GM19238 (cell line): Measurements from ENCODE around the gene RYR1.
A peak's percentile ranks its signal among the peaks of the same experiment; 100 is the strongest.
"Not testable (repeated sequence)": the region's sequence is repeated elsewhere in the genome, so short reads cannot be mapped to it uniquely, and the experiment has no call there.

Experiments
- DNase-seq: peaks from one replicate; pipeline ENCODE4 v3.0.0; 2011; ENCODE audit warnings: low spot score; ENCODE audit not compliant: insufficient read length

RYR1 gene

DNA sequence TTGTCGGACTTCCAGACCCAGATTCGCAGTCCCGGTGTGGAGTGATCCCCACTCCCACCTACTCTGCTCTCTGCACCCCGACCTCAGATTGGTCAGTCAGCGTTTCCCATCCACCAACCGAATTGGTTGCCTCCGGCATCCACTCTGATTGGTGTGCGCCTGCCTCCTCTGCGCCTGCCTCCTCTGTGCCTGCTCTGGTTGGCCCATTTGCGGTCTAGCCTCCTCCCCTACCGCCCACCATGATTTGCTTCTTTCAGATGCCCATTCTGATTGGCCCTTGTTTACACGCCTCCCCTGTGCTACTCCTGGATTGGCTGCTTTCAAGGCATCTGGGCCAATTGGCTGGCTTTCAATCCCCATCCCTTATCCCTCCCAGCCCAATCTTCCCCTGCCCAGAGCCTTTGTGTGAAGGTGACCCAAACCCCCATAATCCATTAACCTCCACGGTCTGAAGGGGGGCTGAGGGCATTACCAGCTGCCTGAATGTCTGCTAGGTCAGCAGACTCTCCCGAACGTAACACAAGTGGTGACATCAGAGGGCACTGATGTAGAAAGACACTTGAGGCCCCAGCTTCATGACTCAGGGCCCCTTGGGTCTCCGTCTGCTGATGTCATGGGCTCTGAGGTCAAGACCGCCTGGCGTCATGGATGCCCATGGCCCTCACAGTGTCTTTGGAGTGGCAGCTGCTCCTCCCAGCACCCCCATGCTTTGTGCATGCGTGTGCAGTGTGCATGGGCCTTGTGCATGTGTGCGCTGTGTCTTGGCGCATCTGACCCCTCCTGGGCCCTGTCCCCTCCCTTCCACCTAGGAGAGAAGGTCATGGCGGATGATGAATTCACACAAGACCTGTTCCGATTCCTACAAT is 103.8 kb downstream of the RYR1 start:
- DNase-seq: no peak

DNA sequence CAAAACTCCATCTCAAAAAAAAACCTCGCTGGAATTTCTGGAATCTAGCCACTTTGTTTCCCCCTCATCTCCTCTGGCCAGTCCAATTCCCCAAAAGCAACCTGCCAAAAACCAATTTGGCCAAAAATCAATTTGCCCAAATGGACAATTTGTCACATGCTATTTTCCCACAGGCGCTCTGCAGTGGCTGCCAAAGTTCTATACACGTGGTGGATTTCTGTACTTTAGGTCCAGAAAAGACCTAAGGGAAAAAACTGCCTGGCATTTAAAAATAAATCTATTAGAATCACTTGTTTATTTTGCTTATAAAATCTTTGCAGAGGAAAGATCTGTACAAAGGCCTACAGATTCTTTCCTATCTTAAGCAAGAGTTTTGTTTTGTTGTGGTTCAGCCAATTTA is 104.9 kb downstream of the RYR1 start:
- no peak for DNase-seq

DNA sequence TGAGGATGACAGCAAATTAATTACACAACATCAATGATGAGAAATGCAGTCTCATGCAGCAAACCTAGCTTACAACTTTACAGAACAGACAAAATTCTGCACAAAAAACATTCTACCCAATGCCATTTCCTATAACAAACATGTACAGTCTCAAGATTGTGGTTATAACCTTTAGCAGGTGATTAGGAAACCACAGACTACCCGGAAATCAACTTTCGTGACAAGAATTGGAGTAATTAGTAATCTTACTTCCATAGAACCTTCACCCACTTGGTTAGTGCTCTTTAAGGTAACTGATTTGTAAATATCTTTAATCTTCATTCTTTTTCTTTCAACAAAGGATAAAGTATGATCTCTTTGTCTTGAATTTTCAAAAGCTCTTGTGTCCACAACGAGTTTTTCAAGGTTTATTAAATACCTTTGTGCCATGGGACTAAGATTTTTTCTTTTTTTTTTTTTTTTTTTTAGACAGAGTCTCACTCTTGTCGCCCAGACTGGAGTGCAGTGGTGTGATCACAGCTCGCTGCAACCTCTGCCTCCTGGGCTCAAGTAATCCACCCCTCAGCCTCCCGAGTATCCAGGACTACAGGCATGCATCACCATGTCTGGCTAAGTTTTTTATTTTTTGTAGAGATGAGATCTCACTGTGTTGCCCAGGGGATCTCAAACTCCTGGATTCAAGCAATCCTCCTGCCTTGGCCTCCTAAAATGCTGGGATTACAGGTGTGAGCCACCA is 105.5 kb downstream of the RYR1 start:
- DNase-seq: no peak

DNA sequence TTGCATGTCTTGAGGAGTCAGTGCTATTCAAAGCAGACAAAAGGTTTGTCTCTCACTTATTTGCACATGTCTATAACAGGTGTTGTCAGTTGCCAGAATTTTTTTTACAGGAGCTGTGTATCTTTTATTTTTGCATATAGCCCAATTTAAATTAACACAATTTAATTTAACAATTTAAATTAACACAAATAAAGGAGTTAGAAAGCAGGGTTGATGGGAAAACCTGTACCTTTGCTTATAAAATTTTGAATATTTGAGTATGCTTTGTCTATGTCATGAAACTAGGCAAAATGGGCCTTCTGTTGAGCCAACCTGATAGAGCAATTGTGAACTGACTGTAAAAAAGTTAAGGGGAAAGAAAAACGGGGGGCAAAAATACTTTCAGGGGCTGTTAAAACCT is 106.3 kb downstream of the RYR1 start:
- DNase-seq: no peak

DNA sequence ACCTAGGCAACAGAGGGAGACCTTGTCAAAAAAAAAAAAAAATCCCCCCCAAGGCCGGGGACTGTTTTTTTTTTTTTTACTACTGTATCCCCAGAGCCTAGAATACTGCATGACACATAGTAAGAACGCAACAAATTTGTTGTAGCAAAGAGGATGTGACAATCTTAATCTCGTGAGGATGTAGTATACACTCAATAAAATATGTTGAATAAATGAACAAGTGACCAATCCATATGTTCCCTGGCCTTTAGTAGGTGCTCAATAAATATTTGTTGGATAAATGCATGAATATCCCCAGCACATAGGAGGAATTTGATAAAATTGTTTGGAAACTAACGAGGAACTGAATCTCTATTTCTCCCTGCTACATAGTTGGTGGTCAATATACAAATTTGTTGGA is 108.5 kb downstream of the RYR1 start:
- no peak for DNase-seq

DNA sequence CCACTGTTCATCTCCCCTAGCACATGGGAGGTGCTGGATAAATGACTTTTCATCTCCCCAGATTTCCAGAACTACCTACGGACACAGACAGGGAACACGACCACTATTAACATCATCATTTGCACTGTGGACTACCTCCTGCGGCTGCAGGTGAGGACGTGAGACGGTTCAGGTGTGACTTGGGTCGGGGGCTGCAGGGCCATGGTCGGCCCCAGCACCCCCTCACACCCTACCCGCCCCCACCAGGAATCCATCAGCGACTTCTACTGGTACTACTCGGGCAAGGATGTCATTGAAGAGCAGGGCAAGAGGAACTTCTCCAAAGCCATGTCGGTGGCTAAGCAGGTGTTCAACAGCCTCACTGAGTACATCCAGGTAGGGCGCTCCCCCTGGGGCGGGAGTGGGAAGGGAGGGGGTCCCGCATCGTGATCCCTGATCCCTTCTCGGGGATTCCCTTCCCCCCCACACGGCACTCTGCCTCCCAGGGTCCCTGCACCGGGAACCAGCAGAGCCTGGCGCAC is 109.9 kb downstream of the RYR1 start:
- no peak for DNase-seq

DNA sequence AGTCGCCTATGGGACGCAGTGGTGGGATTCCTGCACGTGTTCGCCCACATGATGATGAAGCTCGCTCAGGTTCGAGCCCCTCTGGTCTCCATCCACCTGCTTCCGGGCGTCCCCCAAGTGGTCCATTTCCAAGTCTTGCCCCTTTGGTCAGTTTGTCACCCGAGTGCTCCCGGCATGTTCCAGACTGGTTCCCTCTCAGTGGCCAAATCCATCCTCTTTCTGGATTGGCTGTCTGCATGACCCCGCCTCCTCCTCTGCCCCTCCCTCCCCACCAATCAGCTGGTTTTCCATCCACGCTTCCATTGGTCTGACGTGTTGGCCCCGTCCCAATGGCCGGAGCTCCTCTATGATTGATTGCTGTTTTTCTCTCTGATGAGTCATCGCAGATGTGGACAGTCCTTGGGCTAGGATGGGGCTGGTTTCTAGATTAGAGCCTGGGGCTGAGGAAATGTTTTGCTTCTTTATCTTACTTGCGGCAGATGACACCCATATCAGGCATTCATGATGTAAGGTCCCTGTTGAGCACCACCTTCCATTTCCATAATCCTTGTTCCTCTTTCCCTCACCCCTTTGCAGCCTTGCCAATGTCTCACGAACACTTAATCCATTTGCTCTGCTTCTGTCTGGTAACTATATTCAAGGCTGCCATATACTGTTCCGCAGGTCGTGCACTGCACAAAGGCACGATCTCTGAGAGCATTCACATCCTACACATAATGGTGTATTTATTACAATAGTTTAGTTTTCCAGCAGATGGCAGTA is 110.5 kb downstream of the RYR1 start:
- peak; percentile 40 for DNase-seq

DNA sequence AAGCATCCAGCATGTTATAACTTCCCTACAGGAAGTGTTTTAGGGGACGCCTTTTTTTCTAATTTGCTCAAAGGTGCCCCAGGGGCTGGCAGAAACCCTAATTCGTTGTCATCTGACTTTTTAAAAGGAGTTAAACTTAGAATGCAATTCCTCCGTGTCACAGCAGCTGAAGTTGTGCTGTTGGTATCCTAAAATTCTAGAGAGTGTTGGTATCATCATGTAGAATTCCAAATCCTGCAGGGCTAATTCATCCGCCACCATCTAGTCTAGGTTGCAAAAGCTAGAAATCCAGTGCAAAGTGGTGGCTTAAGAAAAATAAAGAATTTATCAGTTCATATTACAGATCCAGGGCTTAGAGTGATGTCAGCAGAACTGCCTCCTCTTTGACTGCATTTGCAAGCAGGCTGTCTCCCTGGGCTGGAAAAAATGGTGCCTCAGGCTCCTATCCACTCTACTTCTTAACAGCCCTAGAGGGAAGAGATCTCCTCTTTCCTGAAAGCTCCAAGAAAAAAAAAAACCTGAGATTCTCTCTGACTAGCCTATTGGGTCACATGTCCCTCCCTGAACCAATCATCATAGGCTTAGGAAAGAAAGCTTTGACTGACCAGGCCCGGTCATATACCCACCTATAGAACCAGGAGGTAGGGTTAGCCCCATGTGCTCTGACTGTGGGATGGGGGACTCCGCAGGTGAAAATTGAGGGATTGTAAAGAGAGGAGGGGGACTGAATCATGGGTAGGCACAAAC is 111.3 kb downstream of the RYR1 start:
- no peak for DNase-seq

DNA sequence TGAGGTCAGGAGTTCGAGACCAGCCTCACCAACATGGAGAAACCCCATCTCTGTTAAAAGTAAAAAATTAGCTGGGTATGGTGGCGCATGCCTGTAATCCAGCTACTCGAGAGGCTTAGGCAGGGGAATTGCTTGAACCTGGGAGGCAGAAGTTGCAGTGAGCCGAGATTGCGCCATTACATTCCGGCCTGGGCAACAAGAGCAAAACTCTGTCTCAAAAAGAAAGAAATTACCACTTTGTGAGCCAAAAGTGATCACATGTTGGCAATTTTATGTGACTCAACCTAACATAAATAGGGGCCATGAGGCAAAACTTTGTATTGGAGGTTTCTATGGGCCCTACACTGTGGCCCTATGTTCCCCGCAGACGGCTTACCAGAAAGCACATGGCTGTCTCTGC is 112.1 kb downstream of the RYR1 start:
- DNase-seq: no peak

DNA sequence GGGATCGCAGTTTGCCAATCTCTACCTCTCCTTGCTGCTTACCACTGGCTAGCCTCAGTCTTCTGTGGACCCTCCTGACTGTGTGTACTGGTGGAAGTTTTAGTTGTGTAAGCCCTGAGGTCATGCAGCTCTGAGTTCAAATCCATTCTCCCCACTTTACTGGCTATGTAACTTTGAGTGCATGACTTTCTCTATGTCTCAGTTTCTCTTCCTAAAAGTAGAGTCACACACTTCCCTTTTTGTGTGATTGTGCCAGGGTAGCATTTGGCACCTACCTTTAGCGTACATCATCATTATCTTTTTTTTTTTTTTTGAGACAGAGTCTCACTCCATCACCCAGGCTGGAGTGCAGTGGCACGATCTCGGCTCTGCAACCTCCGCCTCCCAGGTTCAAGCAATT is 113.9 kb downstream of the RYR1 start:
- DNase-seq: no peak

DNA sequence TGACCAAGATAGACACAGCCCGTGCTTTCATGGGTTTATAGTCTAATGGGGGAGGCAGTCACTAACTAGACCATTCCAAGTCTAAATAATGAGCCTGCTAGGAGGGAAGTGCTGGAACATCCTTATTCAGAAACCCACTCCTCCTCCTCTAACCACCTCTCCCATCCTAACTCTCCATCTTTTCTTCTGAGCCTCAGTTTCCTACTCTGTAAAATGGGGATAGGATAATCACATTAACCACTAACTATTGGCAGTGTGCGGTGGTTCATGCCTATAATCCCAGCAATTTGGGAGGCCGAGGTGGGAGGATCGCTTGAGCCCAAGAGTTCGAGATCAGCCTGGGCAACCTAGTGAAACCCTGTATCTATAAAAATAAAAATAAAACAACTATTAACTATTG is 115.6 kb downstream of the RYR1 start:
- DNase-seq: no peak

DNA sequence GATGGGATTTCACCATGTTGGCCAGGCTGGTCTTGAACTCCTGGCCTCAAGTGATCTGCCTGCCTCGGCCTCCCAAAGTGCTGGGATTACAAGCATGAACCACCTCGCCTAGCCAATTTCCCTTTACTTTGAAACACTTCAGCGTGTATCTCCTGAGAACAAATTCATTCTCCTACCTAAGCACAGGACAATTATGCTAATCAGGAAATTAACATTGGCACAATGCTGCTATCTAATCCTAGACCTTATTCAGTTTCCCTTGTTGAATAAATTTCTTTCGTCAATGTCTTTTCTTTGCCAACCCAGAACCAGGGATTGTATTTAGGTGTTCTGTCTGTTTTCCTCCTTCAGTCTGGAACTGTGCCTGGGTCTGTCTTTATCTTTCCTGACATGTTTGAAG is 116.5 kb downstream of the RYR1 start:
- no peak for DNase-seq

DNA sequence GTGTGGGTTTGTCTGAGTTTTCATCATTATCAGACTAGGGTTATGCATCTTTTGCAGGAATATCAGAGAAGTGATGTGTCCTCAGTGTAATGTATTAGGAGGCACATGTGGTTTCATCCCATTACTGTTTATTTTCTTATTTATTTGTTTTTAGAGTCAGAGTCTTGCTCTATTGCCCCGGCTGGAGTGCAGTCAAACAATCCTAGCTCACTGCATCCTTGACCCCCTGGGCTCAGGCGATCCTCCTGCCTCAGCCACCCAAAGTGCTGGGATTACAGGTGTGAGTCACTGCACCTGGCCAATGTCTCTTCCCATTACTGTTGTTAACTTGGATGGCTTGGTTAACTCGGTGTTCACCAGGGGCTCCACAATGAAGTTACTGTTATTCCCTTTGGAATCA is 116.9 kb downstream of the RYR1 start:
- DNase-seq: no peak

DNA sequence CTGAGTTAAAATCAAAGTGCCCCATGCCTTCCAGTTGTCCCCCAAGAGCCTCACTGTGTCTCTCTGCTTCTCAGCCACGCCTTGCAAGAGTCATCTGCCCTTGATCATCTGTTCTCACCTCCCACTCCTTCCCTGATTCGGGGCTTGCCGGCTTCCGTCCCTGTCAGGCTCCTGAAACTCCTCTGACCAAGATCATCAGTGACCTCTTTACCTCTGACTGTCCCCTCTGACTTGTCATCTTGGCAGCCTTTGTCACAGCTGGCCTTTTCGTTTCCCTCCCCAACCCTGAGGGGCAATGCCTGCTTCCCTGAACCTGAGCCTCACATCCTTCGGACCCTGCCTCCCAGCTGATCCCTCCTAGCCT is 117.9 kb downstream of the RYR1 start:
- no peak for DNase-seq

DNA sequence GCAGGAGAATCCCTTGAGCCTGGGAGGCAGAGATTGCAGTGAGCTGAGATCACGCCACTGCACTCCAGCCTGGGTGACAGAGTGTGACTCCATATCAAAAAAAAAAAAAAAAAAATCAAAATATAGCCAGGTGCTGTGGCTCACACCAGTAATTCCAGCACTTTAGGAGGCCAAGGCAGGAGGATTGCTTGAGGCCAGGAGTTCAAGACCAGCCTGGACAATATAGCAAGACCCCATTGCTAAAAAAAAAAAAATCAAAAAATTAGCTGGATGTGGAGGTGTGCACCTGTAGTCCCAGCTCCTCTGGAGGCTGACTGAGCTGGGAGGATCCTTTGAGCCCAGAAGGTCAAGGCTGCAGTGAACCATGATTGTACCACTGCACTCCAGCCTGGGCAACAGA is 119.7 kb downstream of the RYR1 start:
- not testable (repeated sequence) for DNase-seq

DNA sequence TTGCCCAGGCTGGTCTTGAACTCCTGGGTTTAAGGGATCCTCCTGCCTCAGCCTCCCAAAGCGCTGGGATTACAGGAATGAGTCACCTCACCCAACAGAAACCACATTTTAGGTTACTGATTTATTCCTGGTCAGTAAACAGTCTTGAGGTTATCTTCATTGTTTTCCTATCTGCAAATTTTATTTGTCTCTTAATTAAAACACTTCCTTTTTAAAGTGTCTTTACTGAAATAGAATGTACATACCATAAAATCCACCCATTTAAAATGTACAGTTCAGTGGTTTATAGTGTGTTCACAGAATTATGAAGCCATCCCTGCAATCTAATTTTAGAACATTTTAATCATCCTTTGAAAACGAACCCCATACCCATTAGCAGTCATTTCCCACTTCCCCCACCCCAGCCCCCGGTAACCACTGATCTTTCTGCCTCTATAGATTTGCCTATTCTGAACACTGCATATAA is 121.2 kb downstream of the RYR1 start:
- DNase-seq: no peak

DNA sequence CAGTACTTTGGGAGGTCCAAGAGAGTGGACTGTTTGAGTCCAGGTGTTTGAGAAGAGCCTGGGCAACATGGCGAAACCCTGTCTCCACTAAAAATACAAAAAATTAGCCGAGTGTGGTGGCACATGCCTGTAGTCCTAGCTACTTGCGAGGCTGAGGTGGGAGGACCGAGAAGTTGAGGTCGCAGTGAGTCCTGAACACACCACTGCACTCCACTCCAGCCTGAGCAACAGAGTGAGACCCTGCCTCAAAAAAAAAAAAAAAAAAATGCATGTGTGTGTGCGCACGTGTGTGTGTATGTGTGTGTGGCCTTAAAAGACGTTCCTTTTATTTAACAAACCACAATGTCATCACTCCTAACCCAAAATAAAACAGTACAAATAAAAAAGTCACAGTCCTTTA is 121.7 kb downstream of the RYR1 start:
- DNase-seq: no peak

DNA sequence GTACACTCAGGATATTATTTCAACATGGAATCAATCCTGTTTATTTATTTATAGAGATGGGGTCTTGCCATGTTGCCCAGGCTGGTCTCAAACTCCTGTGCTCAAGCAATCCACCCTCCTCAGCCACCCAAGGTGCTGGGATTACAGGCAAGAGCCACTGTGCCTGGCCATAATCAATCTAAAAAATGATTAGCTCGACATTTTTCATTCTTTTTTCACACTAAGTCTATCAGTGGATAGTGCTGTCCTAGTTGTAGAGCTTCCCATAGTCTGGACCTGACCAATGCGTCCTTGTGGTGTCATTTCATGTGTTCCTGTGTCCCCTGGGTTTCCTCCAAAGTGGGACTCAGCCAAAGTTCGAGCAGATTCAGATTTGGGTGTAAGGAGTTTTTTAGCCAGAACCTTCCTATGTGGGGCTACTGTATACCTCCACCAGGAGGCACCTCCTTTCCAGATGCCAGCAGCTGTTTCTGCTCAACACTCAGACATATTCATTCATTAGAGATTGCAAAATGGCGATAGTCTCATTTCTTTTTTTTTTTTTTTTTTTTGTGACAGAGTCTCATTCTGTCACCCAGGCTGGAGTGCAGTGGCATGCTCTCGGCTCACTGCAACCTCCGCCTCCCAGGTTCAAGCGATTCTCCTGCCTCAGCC is 123.2 kb downstream of the RYR1 start:
- no peak for DNase-seq

DNA sequence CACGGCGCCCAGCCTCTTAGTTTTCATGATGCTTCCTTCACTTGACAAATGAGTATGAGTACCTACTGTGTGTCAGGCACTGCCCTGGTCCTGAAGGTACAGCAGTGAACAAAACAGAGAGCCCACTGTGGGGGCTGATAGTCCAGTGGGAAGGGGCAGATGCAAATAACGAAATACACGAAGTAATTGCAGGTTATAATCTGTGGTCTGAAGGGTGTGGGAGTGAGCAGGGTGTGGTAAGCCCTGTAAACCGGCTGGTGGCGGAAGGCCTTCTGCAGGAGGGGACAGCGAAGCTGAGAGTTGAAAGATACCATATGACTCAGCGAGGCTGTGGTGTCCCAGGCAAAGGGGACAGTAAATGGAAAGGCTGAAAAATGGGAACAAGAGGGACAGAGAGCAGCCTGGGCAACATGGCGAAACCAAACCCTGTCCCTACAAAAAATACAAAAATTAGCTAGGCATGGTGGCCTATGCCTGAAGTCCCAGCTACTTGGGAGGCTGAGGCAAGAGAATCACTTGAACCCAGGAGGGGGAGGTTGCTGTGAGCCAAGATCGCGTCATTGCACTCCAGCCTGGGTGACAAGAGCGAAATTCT is 123.8 kb downstream of the RYR1 start:
- peak; percentile 47 for DNase-seq

DNA sequence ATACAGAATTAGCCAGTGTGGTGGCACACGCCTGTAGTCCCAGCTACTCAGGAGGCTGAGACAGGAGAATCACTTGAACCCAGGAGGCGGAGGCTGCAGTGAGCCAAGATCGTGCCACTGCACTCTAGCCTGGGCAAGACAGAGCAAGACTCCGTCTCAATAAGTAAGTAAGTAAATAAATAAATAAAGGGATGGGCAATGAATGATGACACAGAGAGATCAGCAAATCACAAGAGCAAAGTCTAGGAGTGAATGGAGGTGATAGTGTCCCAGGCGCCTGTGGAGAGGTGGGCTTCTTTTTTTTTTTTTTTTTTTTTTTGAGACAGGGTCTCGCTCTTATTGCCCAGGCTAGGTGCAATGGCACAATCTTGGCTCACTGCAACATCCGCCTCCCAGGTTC is 125.4 kb downstream of the RYR1 start:
- DNase-seq: not testable (repeated sequence)
